Measurements from ENCODE around the gene AP1S3.

DNA sequence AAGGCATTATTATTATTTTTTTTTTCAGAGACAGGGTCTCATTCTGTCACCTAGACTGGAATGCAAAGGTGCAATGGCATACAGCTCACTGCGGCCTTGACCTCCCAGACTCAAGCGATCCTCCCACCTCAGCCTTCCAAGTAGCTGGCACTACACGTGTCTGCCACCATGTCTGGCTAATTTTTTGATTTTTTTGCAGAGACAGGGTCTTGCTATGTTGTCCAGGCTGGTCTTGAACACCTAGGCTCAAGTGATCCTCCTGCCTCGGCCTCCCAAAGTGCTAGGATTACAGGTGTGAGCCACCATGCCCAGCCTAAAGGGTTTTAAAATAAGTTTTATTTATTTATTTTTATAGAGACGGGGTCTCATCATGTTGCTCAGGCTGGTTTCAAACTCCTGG lies 45.3 kb upstream of the AP1S3 start:
- TF ChIP-seq, protein P1, sequence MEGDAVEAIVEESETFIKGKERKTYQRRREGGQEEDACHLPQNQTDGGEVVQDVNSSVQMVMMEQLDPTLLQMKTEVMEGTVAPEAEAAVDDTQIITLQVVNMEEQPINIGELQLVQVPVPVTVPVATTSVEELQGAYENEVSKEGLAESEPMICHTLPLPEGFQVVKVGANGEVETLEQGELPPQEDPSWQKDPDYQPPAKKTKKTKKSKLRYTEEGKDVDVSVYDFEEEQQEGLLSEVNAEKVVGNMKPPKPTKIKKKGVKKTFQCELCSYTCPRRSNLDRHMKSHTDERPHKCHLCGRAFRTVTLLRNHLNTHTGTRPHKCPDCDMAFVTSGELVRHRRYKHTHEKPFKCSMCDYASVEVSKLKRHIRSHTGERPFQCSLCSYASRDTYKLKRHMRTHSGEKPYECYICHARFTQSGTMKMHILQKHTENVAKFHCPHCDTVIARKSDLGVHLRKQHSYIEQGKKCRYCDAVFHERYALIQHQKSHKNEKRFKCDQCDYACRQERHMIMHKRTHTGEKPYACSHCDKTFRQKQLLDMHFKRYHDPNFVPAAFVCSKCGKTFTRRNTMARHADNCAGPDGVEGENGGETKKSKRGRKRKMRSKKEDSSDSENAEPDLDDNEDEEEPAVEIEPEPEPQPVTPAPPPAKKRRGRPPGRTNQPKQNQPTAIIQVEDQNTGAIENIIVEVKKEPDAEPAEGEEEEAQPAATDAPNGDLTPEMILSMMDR (IDR thresholded peaks at IDR 0.05; ENCODE audit: low read length) = no peak
- no peak for TF ChIP-seq EZH2phosphoT487 (IDR thresholded peaks at IDR 0.05; ENCODE audit: low read length)

Data from MM.1S (cell line).